Measurements from ENCODE around the gene ARSA.
"Not testable (repeated sequence)": the region's sequence is repeated elsewhere in the genome, so short reads cannot be mapped to it uniquely, and the experiment has no call there.

ARSA gene

GRCh38 chr22:50665738-50666137 lies 37.8 kb upstream of the ARSA start:
- no peak overlapping the region for H3K4me3 Mint-ChIP-seq
- no peaks in the 10 kb centered on the region for H3K9me3 Mint-ChIP-seq
- no peaks in the 10 kb centered on the region for H3K36me3 Mint-ChIP-seq (ENCODE audit: low read depth)
- no peak overlapping the region for H3K27ac Mint-ChIP-seq
- DNase-seq = no peak
- no peaks in the 10 kb centered on the region for H3K4me1 Mint-ChIP-seq (ENCODE audit: low read depth)
- peaks cover 14% of the 10 kb centered on the region for H3K27me3 Mint-ChIP-seq

GRCh38 chr22:50665212-50665611 lies 37.3 kb upstream of the ARSA start:
- Mint-ChIP-seq H3K27me3 (peaks cover 12% of the 10 kb centered on the region), H3K4me3 (no peak overlapping the region), H3K27ac (no peak overlapping the region), H3K36me3 (ENCODE audit: low read depth) (no peaks in the 10 kb centered on the region), H3K9me3 (no peaks in the 10 kb centered on the region), H3K4me1 (ENCODE audit: low read depth) (no peaks in the 10 kb centered on the region)
- no peak for DNase-seq

GRCh38 chr22:50660306-50660705 lies 32.4 kb upstream of the ARSA start:
- H3K9me3 Mint-ChIP-seq = no peaks in the 10 kb centered on the region
- H3K4me1 Mint-ChIP-seq (ENCODE audit: low read depth) = no peaks in the 10 kb centered on the region
- peaks cover 12% of the 10 kb centered on the region for H3K27me3 Mint-ChIP-seq
- H3K4me3 Mint-ChIP-seq = no peak overlapping the region
- no peak for DNase-seq
- H3K36me3 Mint-ChIP-seq (ENCODE audit: low read depth) = no peaks in the 10 kb centered on the region
- no peak overlapping the region for H3K27ac Mint-ChIP-seq

GRCh38 chr22:50659711-50660110 lies 31.8 kb upstream of the ARSA start:
- DNase-seq; H3K4me1 Mint-ChIP-seq (ENCODE audit: low read depth); H3K9me3 Mint-ChIP-seq; H3K27ac Mint-ChIP-seq; H3K36me3 Mint-ChIP-seq (ENCODE audit: low read depth); H3K4me3 Mint-ChIP-seq: not testable (repeated sequence)
- H3K27me3 Mint-ChIP-seq = peaks cover 12% of the 10 kb centered on the region

GRCh38 chr22:50657925-50658324 lies 30.0 kb upstream of the ARSA start:
- Mint-ChIP-seq H3K36me3 (ENCODE audit: low read depth) (no peaks in the 10 kb centered on the region), H3K4me1 (ENCODE audit: low read depth) (no peaks in the 10 kb centered on the region), H3K27ac (no peak overlapping the region), H3K27me3 (peaks cover 12% of the 10 kb centered on the region), H3K9me3 (no peaks in the 10 kb centered on the region), H3K4me3 (no peak overlapping the region)
- DNase-seq = no peak

GRCh38 chr22:50656122-50657070 lies 28.4 kb upstream of the ARSA start:
- Mint-ChIP-seq H3K27ac (no peak overlapping the region), H3K4me3 (no peak overlapping the region), H3K27me3 (peaks cover 12% of the 10 kb centered on the region), H3K4me1 (ENCODE audit: low read depth) (no peaks in the 10 kb centered on the region), H3K9me3 (no peaks in the 10 kb centered on the region), H3K36me3 (ENCODE audit: low read depth) (no peaks in the 10 kb centered on the region)
- DNase-seq = no peak

GRCh38 chr22:50654664-50655063 lies 26.7 kb upstream of the ARSA start:
- not testable (repeated sequence) for H3K36me3 Mint-ChIP-seq (ENCODE audit: low read depth); H3K9me3 Mint-ChIP-seq; H3K4me3 Mint-ChIP-seq; DNase-seq; H3K4me1 Mint-ChIP-seq (ENCODE audit: low read depth); H3K27ac Mint-ChIP-seq; H3K27me3 Mint-ChIP-seq

GRCh38 chr22:50653256-50653655 lies 25.3 kb upstream of the ARSA start:
- no peak for DNase-seq
- H3K4me3 Mint-ChIP-seq = no peak overlapping the region
- H3K9me3 Mint-ChIP-seq = peaks cover 4% of the 10 kb centered on the region
- H3K4me1 Mint-ChIP-seq (ENCODE audit: low read depth) = no peaks in the 10 kb centered on the region
- H3K27ac Mint-ChIP-seq = no peak overlapping the region
- peaks cover 2% of the 10 kb centered on the region for H3K36me3 Mint-ChIP-seq (ENCODE audit: low read depth)
- H3K27me3 Mint-ChIP-seq = peaks cover 6% of the 10 kb centered on the region

GRCh38 chr22:50643821-50644101 lies 15.8 kb upstream of the ARSA start:
- not testable (repeated sequence) for DNase-seq; H3K4me3 Mint-ChIP-seq; H3K36me3 Mint-ChIP-seq (ENCODE audit: low read depth); H3K9me3 Mint-ChIP-seq; H3K4me1 Mint-ChIP-seq (ENCODE audit: low read depth); H3K27ac Mint-ChIP-seq
- H3K27me3 Mint-ChIP-seq = peaks cover 15% of the 10 kb centered on the region

- H3K36me3 Mint-ChIP-seq (ENCODE audit: low read depth); H3K4me3 Mint-ChIP-seq; H3K4me1 Mint-ChIP-seq (ENCODE audit: low read depth); DNase-seq; H3K27ac Mint-ChIP-seq; H3K9me3 Mint-ChIP-seq: not testable (repeated sequence)
- peaks cover 15% of the 10 kb centered on the region for H3K27me3 Mint-ChIP-seq
Observed at GRCh38 chr22:50643021-50643820, 15.3 kb upstream of the ARSA start.

- no peak for DNase-seq
- H3K4me1 Mint-ChIP-seq (ENCODE audit: low read depth) = no peaks in the 10 kb centered on the region
- no peak overlapping the region for H3K27ac Mint-ChIP-seq
- H3K9me3 Mint-ChIP-seq = no peaks in the 10 kb centered on the region
- H3K4me3 Mint-ChIP-seq = no peak overlapping the region
- peaks cover 12% of the 10 kb centered on the region for H3K27me3 Mint-ChIP-seq
- H3K36me3 Mint-ChIP-seq (ENCODE audit: low read depth) = no peaks in the 10 kb centered on the region
Observed at GRCh38 chr22:50641696-50642607, 14.0 kb upstream of the ARSA start.

- DNase-seq = no peak
Observed at GRCh38 chr22:50640857-50641647, 13.1 kb upstream of the ARSA start.

GRCh38 chr22:50640296-50640695 lies 12.3 kb upstream of the ARSA start:
- not testable (repeated sequence) for H3K9me3 Mint-ChIP-seq; H3K36me3 Mint-ChIP-seq (ENCODE audit: low read depth); H3K4me1 Mint-ChIP-seq (ENCODE audit: low read depth); H3K27ac Mint-ChIP-seq; H3K4me3 Mint-ChIP-seq; DNase-seq; H3K27me3 Mint-ChIP-seq

More at GRCh38 chr22:50640857-50641647, 13.1 kb upstream of the ARSA start:
- Mint-ChIP-seq H3K4me1 (ENCODE audit: low read depth) (no peaks in the 10 kb centered on the region), H3K27me3 (peaks cover 5% of the 10 kb centered on the region), H3K36me3 (ENCODE audit: low read depth) (no peaks in the 10 kb centered on the region), H3K9me3 (no peaks in the 10 kb centered on the region), H3K4me3 (no peak overlapping the region), H3K27ac (no peak overlapping the region)

GRCh38 chr22:50635591-50635990 lies 7.6 kb upstream of the ARSA start:
- DNase-seq = no peak
- no peaks in the 10 kb centered on the region for H3K36me3 Mint-ChIP-seq (ENCODE audit: low read depth)
- no peak overlapping the region for H3K4me3 Mint-ChIP-seq
- no peak overlapping the region for H3K27ac Mint-ChIP-seq
- peaks cover 2% of the 10 kb centered on the region for H3K4me1 Mint-ChIP-seq (ENCODE audit: low read depth)
- H3K9me3 Mint-ChIP-seq = no peaks in the 10 kb centered on the region
- H3K27me3 Mint-ChIP-seq = no peaks in the 10 kb centered on the region
